Upper lobe of left lung (tissue), 6 donors: Measurements from ENCODE around the gene C5orf52. TPM values are rescaled to one million over a fixed set of nuclear protein-coding genes. Genes with fewer than 3 reads are reported as not detected.
"Not testable (repeated sequence)": the region's sequence is repeated elsewhere in the genome, so short reads cannot be mapped to it uniquely, and the experiment has no call there.

Experiments used
- ATAC-seq, 2 donors: fragments of 200-7000 bp; cut with Tn5 transposase; one replicate each; pipeline ENCODE4 v1.9.1; 2022; ENCODE audit warnings: mild to moderate bottlenecking in 2 of 2, moderate library complexity in 2 of 2; ENCODE audit not compliant: low FRiP score in 2 of 2
- DNase-seq, 2 donors: peaks; one replicate each; pipeline ENCODE4 v3.0.0-alpha.2; 2019 to 2020
- H3K27ac ChIP-seq, 4 donors: fragments of 200-600 bp; sonication (generic); one replicate each; pipeline ENCODE4 v1.5.1; 2016 to 2019
- H3K27me3 ChIP-seq, 4 donors: fragments of 200-600 bp; sonication (generic); one replicate each; pipeline ENCODE4 v1.5.1; 2017 to 2019
- H3K36me3 ChIP-seq, 4 donors: fragments of 200-600 bp; sonication (generic); one replicate each; pipeline ENCODE4 v1.5.1; 2016 to 2019
- H3K4me1 ChIP-seq, 4 donors: fragments of 200-600 bp; sonication (generic); one replicate each; pipeline ENCODE4 v1.5.1; 2018 to 2019
- H3K4me3 ChIP-seq, 4 donors: fragments of 200-600 bp; sonication (generic); one replicate each; pipeline ENCODE4 v1.5.1; 2017 to 2019; ENCODE audit warnings: mild to moderate bottlenecking in 2 of 4, moderate library complexity in 1 of 4
- H3K9me3 ChIP-seq, 4 donors: fragments of 200-600 bp; sonication (generic); one replicate each; pipeline ENCODE4 v1.5.1; 2018 to 2019
- EP300 ChIP-seq, 4 donors: sonication (generic); formaldehyde crosslinking; IDR thresholded peaks; one replicate each; pipeline ENCODE4 v1.5.1; 2017; ENCODE audit warnings: antibody characterized with exemption in 4 of 4, control low read depth in 2 of 4
- POLR2A ChIP-seq, 4 donors: fragments of 450-650 bp; IDR thresholded peaks; one replicate each; pipeline ENCODE4 v1.5.1; 2016 to 2017; ENCODE audit warnings: antibody characterized with exemption in 4 of 4, mild to moderate bottlenecking in 2 of 4
- POLR2AphosphoS5 ChIP-seq, 2 donors: sonication (generic); formaldehyde crosslinking; IDR thresholded peaks; one replicate each; pipeline ENCODE4 v1.5.1; 2017; ENCODE audit warnings: antibody characterized with exemption in 2 of 2
- WGBS, 2 donors: methylation state at CpG; one replicate each; pipeline ENCODE4 v1.1.5; 2017 to 2018; 5-methylcytosine and 5-hydroxymethylcytosine counted together
- total RNA-seq, 6 donors: library from RNA; depleted of rRNA in 4 of 6; stranded (reverse); fragments of >200 nt in 4 of 6; gene quantifications; one replicate each; pipeline versions ENCODE4 v1.1.0 to v1.2.1, GENCODE V29; 2016 to 2021
- TF ChIP-seq, protein P1 (sequence below), 6 experiments: fragments of 450-650 bp in 4 of 6; fragments of 200-600 bp in 2 of 6; sonication (generic) in 2 of 6; IDR thresholded peaks; one replicate each; pipeline ENCODE4 v1.5.1; 2016 to 2019; ENCODE audit warnings: antibody characterized with exemption in 6 of 6
- donor health status: DM: no; HTN: no; CAD: no; lungs with moderate emphysema.
- donor health status: DM: no; HTN: yes; CAD: no; lungs with severe emphysema.

Gene C5orf52
- total RNA-seq, 6 donors from 2014 or later = not detected

DNA sequence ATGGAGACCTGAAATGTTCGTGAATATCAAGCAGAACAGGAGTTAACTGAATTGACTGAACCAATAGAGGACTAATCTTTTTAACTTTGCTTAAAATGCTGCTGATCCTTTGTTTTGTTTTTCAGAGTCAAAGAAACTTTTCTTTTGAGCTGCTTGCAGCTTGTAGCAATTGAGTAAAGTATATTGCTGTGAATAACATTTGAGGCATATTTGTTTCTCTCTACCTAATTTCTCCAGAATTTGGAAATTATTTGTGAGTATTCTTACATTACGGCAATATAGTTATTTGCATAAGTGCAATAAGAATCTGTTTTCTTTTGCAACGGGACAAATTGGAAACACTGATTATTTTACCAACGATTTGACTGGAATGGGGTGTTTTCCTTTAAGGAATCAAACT is 27.3 kb downstream of the C5orf52 start:
- H3K27ac ChIP-seq, H3K27me3 ChIP-seq, H3K4me1 ChIP-seq, H3K4me3 ChIP-seq, DNase-seq, H3K36me3 ChIP-seq, ATAC-seq: not testable (repeated sequence)
- WGBS, 2 donors = 71 to 93% methylated on average over 4 of the region's 4 CpGs
- H3K9me3 ChIP-seq = peaks cover 4 to 12% (median 8%) of the 10 kb centered on the region in 4 donors

DNA sequence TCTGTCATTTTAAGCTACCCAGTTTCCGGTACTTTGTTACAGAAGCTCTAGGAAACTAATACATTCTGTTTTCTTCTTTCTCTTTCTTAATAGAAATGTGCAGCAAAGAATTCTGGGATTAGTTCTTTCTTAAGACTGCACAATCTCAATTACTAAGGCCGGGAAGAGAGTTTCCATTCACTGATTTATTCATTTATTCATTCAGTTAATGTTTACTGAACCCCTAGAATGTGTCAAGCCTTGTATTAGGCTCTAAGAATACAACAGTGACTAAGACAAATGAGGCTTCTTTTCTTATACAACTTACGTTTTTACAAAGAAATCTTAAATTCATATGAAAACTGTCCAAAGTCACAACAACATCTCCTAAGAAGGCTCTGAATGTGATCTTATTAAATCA is 32.4 kb downstream of the C5orf52 start:
- DNase-seq (no peak), ATAC-seq (no peak)
- no peaks in the 10 kb centered on the region for H3K36me3 ChIP-seq
- no peak overlapping the region for H3K4me3 ChIP-seq
- no peaks in the 10 kb centered on the region for H3K4me1 ChIP-seq
- TF ChIP-seq, protein P1, sequence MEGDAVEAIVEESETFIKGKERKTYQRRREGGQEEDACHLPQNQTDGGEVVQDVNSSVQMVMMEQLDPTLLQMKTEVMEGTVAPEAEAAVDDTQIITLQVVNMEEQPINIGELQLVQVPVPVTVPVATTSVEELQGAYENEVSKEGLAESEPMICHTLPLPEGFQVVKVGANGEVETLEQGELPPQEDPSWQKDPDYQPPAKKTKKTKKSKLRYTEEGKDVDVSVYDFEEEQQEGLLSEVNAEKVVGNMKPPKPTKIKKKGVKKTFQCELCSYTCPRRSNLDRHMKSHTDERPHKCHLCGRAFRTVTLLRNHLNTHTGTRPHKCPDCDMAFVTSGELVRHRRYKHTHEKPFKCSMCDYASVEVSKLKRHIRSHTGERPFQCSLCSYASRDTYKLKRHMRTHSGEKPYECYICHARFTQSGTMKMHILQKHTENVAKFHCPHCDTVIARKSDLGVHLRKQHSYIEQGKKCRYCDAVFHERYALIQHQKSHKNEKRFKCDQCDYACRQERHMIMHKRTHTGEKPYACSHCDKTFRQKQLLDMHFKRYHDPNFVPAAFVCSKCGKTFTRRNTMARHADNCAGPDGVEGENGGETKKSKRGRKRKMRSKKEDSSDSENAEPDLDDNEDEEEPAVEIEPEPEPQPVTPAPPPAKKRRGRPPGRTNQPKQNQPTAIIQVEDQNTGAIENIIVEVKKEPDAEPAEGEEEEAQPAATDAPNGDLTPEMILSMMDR (IDR thresholded peaks at IDR 0.05) = no peak
- TF ChIP-seq POLR2AphosphoS5 (IDR thresholded peaks at IDR 0.05) = no peak
- TF ChIP-seq POLR2A (IDR thresholded peaks at IDR 0.05) = no peak
- no peak for TF ChIP-seq EP300 (IDR thresholded peaks at IDR 0.05)
- no peaks in the 10 kb centered on the region for H3K27me3 ChIP-seq
- WGBS, 2 donors = 70 to 90% methylated on average over 3 of the region's 3 CpGs
- no peak overlapping the region for H3K27ac ChIP-seq
- peaks cover 0 to 7% (median 3%) of the 10 kb centered on the region in 4 donors for H3K9me3 ChIP-seq

DNA sequence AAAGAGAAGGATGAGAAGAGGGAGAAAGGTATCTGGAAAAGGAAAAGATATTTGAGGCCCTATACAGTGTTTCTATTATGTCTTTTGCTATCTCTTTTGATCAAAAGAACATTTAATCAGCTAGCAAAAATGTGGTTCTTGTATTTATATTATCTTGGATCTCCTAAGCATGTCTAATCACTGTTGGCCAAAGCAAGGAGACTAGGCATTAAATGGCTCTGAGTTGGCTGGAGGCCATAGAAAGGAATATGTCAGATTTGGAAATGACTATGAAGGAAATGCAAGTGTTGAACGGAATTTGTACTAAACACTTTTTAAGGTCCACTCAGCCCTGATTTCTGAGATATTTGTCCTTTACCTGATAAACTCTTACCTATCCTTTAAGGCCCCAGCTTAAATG is 37.5 kb downstream of the C5orf52 start:
- Histone ChIP-seq H3K27me3 (no peaks in the 10 kb centered on the region), H3K27ac (no peak overlapping the region), H3K36me3 (no peaks in the 10 kb centered on the region), H3K4me3 (no peak overlapping the region), H3K4me1 (no peaks in the 10 kb centered on the region), H3K9me3 (no peaks in the 10 kb centered on the region)
- 54 to 66% methylated on average over 1 of the region's 1 CpG for WGBS, 2 donors
- ATAC-seq = no peak
- no peak for DNase-seq
- TF ChIP-seq, protein P1 (IDR thresholded peaks at IDR 0.05) = no peak
- no peak for TF ChIP-seq EP300 (IDR thresholded peaks at IDR 0.05)

DNA sequence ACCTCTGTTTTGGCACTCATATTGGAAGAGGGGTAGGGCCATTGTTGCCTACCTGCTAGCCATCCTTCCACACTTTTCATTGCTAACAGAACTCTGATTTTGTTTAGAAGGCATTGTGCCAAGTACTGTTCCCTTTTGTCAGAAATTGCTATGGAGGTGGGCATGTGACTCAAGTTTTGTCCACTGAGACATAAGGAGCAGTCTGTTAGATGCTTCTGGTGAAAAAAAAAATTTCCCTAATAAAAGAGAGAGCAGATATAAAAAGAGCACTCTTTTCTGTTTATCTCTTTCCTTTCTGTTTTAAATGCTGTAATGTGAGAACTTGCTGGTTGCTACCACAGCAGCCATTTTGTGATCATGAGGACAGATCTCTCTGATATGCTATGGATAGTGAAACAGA is 38.0 kb downstream of the C5orf52 start:
- Histone ChIP-seq H3K36me3 (no peaks in the 10 kb centered on the region), H3K27ac (no peak overlapping the region), H3K4me3 (no peak overlapping the region), H3K9me3 (no peaks in the 10 kb centered on the region), H3K27me3 (no peaks in the 10 kb centered on the region), H3K4me1 (no peaks in the 10 kb centered on the region)
- DNase-seq (no peak), ATAC-seq (no peak)
- TF ChIP-seq POLR2A (IDR thresholded peaks at IDR 0.05) (no peak), POLR2AphosphoS5 (IDR thresholded peaks at IDR 0.05) (no peak), EP300 (IDR thresholded peaks at IDR 0.05) (no peak)
- TF ChIP-seq, protein P1 (IDR thresholded peaks at IDR 0.05) = no peak

DNA sequence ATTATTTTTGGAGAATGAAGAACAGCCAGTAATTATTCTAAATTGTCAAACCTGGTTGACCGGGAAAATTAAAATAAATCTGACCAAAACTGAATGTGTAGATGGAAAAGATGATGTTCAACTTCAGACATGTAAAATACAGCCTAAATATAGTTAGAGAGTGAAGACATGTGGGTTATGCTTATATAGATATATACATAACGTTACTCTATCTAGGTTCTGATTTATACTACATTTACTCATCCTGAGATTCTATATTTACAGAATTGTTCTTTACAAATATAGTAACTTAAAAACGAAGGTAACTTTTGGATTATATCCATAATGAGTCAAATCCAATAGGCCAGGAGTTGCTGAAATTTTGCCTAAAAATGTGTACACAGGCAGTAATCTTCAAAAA is 39.1 kb downstream of the C5orf52 start:
- WGBS, 2 donors = 73 to 78% methylated on average over 3 of the region's 3 CpGs
- DNase-seq = no peak
- Histone ChIP-seq H3K27me3 (no peaks in the 10 kb centered on the region), H3K4me3 (no peak overlapping the region), H3K36me3 (no peaks in the 10 kb centered on the region), H3K27ac (no peak overlapping the region), H3K9me3 (no peaks in the 10 kb centered on the region), H3K4me1 (no peaks in the 10 kb centered on the region)
- TF ChIP-seq, protein P1 (IDR thresholded peaks at IDR 0.05) = no peak
- no peak for TF ChIP-seq POLR2A (IDR thresholded peaks at IDR 0.05)
- TF ChIP-seq EP300 (IDR thresholded peaks at IDR 0.05) = no peak
- TF ChIP-seq POLR2AphosphoS5 (IDR thresholded peaks at IDR 0.05) = no peak
- no peak for ATAC-seq
